NCI-H82 treated with DMSO at 0.1 percent for 48 hours (cell line): ENCODE results near the gene LEFTY2.
"Not testable (repeated sequence)": the region's sequence is repeated elsewhere in the genome, so short reads cannot be mapped to it uniquely, and the experiment has no call there.

Source experiments
- DNase-seq: peaks from one replicate; lab custom pipeline; 2025; ENCODE audit not compliant: unreplicated experiment; lab: John Stamatoyannopoulos, UW

LEFTY2 gene

GRCh38 chr1:225954753-225955152 is 13.7 kb upstream of the LEFTY2 start:
- DNase-seq, result no peak

- no peak for DNase-seq
These were observed 12.3 kb upstream of the LEFTY2 start for GRCh38 chr1:225953315-225953714.

DNA sequence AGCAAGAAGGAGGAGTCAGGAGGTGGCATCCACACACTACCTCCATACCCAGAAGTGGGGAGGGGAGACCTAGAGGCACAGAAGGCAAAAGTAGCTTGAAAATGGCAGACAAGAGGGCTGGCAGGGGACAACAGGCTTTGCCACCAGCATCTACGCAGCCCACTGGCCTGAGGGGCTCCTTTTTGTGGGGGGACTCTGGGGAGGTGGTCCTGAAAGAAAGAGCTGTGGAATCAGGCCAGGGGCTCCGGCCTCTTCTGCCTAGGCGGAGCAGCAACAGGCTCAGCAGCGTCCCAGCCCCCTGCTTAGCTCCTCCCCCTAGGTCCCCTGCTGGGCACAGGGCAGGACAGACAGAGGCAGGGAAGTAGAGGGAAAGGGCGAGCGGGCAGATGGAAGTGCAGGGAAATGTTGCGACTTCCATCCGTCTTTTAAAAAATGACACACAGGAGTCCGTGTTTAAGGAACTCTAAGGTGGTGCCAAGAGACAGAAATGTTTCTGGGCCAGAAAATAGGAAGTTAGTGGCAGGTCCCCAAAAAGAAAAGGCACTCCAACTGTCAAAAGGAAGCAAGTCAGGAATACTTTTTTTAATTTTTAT is 10.0 kb upstream of the LEFTY2 start:
- no peak for DNase-seq

- DNase-seq, result no peak
These were observed 8.0 kb upstream of the LEFTY2 start for GRCh38 chr1:225949041-225949440.

GRCh38 chr1:225946803-225947202 is 5.8 kb upstream of the LEFTY2 start:
- no peak for DNase-seq

- DNase-seq, result no peak
These were observed 5.1 kb upstream of the LEFTY2 start for GRCh38 chr1:225946082-225946620.

- no peak for DNase-seq
These were observed 4.5 kb upstream of the LEFTY2 start for GRCh38 chr1:225945564-225945963.

DNA sequence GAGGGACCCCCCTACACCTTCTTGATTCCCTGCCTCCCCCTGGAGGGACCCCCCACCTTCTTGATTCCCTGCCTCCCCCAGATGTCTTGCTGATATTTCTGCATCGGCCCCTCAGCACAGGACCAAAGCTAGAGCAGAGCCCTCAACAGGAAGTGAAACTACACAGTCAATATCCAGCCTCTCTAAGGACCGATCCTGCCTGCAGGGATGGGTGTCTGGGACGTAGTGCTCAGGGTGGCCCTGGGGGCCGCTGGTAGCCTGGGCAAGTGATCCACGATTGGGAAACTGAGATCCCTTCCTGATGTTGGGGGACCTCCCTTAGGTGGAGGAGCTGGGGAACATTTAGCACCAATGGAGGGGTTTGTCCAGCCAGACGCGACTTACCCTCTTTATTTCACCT is 3.9 kb upstream of the LEFTY2 start:
- DNase-seq, result no peak

DNA sequence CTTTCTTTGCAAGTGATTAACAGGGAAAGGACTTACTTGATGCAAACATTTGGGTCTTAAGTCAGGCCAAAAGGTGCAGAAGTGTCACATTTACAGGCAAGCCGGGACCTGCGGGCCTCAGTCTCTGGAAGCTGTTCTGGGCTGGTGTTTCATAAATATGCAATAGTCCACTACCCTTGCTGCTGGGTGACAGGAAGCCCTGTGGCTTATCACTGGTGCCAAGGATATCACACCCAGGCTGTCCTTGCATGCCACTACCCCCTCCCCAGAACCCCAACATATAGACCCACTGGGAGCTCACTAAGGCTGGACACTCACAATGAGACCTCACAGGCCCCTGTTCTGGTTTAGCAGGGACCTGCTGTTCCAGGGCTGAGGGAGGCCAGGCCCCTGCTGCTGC is 3.4 kb upstream of the LEFTY2 start:
- DNase-seq, result no peak

DNA sequence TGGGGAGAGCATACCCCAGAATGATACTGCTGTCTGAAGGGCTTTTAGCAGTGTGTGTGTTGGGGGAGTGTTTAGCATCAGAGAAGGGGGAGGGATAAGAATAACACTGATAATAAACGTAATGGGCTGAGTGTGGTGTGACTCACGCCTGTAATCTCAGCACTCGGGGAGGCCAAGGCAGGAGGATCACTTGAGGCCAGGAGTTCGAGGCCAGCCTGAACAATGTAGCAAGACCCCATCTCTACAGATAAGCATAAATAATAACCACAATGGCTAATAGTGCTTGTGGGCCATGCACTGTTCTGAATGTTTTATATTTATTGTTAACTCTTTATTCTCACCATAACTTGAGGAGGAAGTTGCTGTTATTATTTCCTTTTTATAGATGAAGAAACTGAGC is 2.6 kb upstream of the LEFTY2 start:
- DNase-seq, result no peak

DNA sequence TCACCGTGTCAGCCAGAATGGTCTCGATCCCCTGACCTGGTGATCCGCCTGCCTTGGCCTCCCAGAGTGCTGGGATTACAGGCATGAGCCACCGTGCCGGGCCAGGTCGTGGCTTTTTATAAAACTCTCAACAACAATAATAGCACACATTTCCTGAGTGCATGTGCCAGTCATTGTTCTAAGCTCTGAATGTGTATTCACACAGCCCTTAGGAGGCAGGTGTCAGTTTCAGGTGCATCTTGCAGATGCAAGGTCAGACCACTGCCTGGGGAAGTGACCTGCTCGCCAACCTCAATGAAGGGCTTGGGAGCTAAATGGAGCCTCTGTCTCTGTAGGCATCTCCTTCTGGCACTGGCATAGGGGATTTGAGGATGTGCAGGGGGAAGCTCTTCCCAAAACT is 1.6 kb upstream of the LEFTY2 start:
- no peak for DNase-seq

GRCh38 chr1:225941942-225942222 is 862 bp upstream of the LEFTY2 start:
- no peak for DNase-seq

DNA sequence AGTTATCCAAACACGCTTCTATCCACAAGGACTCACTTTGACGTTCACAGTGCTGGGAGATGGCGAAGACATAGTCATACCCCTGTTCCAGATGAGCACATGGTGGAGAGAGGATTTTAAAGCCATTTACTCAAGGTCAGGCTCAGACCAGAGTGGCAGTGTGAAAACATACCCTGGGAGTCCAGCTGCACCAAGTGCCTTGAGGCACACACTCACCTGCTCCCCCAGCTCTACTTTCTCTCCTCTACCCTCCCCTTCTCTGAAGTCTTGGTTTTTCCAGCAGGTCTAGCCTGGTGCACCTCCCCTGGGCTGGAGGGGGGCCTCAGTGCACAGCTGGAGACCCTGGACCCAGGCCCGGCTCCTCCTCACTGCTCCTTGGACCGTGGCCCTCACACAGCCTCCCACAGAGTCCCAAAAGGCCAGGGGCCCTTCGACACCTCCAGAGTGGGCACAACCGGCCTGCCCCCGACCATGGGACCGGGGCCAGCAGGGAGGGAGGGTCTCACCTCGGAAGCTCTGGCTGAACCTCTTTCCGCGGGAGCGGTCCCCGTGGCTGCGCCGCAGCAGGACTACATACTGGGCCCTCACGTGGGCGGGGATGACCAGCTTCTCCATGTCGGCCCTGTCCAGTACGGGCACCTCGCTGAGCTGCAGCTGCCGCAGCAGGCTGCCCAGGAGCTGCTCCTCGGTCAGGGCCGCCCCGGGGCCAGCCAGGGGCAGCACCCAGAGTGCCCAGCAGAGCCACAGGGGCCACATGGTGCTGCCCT is 452 bp downstream of the LEFTY2 start:
- DNase-seq, result no peak

GRCh38 chr1:225939939-225940310 is 1.1 kb downstream of the LEFTY2 start:
- DNase-seq, result not testable (repeated sequence)

GRCh38 chr1:225939097-225939938 is 1.7 kb downstream of the LEFTY2 start:
- not testable (repeated sequence) for DNase-seq

DNA sequence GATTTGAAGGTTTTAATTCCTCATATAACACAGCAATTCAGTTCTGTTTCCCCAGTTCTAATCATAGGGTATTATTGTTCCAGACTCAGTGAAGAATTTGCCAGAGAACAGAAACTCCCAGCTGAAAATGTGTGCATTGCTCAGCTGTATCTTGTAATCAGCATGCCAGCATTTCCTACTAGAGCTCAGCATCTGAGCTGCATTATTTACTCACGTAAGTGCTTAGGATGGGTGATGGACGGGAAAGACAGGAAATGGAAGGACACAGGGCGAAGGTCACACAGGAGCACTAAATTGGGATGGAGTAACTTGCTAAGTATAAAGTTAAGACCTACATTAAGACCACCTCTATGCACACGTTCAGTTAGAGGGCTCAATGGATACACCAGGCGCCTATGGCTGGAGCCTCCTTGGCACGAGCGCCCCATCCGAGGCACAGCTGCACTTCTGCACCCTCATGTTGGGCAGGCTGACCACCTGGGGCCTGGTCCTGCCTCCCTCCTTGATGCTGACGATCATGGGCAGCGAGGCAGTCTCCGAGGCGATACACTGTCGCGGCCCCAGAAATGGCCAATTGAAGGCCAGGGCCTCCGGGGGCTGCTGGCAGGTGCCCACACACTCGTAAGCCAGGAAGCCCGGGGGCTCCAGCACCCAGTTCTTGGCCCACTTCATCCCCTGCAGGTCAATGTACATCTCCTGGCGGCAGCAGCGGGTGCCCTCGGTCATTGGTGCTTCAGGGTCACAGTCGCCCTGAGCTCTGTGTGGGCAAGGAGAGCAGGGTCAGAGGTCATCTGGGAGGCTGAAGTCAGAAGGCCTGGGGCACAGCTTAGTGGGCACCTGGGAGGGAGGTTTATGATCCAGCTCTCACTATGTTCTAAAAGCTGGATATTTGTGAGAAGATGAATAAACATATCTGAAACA is 3.7 kb downstream of the LEFTY2 start:
- no peak for DNase-seq

- no peak for DNase-seq
These were observed 4.5 kb downstream of the LEFTY2 start for GRCh38 chr1:225936523-225936922.

- DNase-seq, result not testable (repeated sequence)
These were observed 4.9 kb downstream of the LEFTY2 start for GRCh38 chr1:225936086-225936485.

- DNase-seq, result no peak
These were observed 6.3 kb downstream of the LEFTY2 start for GRCh38 chr1:225934711-225935110.

DNA sequence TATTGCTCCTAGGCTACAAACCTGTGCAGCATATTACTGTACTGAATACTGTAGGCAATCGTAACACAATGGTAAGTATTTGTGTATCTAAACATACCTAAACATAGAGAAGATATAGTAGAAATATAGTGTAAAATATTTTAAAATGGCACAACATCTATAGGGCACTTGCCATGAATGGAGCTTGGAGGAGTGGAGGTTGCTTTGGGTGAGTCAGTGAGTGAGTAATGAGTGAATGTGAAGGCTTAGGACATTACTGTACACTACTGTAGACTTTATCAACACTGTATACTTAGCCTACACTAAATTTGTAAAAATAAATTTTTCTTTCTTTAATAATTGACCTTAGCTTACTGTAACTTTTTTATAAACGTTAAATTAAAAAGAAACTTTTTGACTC is 7.9 kb downstream of the LEFTY2 start:
- no peak for DNase-seq
